HT1080 (cell line): ENCODE data around the gene SERHL2. TPM values are rescaled to one million over a fixed set of nuclear protein-coding genes. Genes with fewer than 3 reads are reported as not detected.
"Not testable (repeated sequence)": the region's sequence is repeated elsewhere in the genome, so short reads cannot be mapped to it uniquely, and the experiment has no call there.

ENCODE experiments used
- DNase-seq: peaks from one replicate; pipeline ENCODE4 v3.0.0-alpha.2; 2015; ENCODE audit warnings: low read depth
- polyA plus RNA-seq, 2 experiments: library from polyadenylated mRNA; depleted of rRNA; stranded (reverse); fragments of >200 nt; gene quantifications; 2 replicates each; pipeline ENCODE4 v1.2.3, GENCODE V29; 2015
- total RNA-seq: library from RNA; depleted of rRNA; stranded (reverse); fragments of >200 nt; shearing (Covaris generic); gene quantifications from 2 replicates; pipeline ENCODE4 v1.2.3, GENCODE V29; 2014; rRNA removed

The SERHL2 gene
- total RNA-seq, result 0.63 TPM in 1 of 2 replicates, not detected in the other
- 1.4 and 2.2 TPM in 2 replicates for polyA plus RNA-seq (2015; cell fraction: cytosol; rRNA removed)
- 2.6 and 3.1 TPM in 2 replicates for polyA plus RNA-seq (2015; cell fraction: nucleus; rRNA removed)

DNA sequence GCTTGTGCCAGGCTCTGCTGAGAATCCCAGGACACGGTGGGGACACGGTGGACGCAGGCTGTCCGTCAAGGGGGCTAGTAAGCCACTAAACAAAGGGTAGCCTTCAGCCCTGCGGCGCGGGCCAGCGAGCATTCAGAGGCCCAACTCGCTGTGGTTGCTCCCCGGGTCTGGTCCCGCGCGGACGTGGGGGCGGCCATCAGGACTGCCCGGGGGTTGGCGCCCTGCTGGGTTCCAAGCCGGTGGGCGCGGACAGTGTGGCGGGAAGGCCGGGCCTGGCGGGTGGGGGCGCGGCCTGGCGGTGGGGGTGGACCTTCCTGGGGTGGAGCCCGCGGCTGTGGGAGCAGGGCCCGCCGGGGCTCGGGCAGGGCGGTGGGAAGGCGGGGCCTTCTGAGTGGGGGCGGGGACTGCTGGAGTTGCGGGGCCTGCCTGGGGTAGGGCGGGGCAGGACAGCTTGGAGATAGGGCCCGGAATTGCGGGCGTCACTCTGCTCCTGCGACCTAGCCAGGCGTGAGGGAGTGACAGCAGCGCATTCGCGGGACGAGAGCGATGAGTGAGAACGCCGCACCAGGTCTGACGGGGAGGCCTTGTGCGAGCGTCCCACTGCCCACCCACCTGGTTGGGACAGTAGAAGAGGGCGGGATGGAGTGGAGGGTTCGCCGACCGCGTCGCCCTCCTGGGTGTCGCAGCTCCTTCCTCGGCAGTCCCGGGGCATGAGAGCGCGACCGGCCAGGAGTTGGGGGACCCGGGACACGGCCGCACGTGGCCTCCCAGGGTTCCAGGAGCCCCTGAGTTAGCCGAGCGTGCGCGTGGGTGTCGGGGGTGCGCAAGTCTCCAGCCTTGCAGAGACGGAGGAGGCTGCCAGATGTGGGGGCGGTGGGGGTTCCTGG is at the start of gene SERHL2:
Gene SERHL2 (plus strand): TSS at position 482 of the 887 bp plus-strand sequence. CDS start 65 bp downstream, at position 547.
- DNase-seq, result no peak

DNA sequence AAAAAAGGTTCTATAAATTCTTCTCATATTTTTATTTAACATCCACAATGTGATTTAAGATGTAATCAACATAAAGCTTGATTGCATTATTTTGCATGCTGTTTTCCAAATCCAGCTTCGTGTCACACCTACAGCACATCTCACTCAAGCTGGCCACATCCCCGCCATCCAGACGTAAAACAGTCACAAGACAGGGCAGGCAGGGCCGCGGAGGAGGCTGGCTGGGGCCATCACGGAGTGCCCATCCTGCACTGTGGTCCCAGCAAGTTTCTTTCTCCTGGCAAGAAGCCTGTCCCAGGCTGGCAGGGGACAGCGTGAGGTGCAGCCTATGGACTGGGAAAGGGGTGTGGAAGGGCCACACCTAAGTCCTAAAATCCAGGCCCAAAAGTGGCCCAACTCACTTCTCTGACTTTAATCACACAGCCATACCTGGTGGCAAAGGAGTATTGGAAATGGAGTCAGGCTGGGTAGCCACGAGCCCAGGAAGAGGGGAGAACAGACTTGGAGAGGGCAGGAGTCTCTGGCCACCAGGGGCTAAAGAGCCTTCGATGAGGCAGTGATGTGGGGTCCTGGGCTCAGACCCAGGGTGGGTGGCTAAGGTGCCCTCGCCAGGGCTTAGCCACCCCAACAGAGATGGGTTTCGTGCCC is 45.3 kb upstream of the SERHL2 start:
- not testable (repeated sequence) for DNase-seq

GRCh38 chr22:42508975-42509364 is 44.8 kb upstream of the SERHL2 start:
- DNase-seq, result not testable (repeated sequence)

GRCh38 chr22:42509548-42509947 is 44.2 kb upstream of the SERHL2 start:
- no peak for DNase-seq

- no peak for DNase-seq
Observed at GRCh38 chr22:42511401-42511891, 42.3 kb upstream of the SERHL2 start.

- DNase-seq, result not testable (repeated sequence)
Observed at GRCh38 chr22:42512273-42512990, 41.3 kb upstream of the SERHL2 start.

DNA sequence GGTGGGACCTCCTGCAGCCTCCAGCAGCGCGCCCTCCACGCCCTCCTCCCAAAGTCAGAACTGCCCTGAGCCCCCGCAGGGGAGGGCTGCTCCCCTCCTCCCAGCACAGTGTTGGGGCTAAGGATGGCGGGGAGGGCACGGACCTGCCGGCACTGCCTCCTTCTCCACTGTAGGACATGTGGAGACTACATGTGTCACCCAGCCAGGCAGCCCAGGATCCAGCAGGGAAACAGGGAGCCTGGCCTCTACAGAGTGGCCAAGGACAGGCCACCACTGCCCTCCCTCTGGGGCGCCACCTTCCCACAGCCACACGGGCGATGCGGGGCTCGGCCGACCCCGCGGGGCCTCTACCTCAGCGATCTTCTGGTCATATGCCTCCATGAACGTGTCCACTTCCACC is 39.4 kb upstream of the SERHL2 start:
- DNase-seq, result not testable (repeated sequence)

GRCh38 chr22:42515304-42515703 is 38.5 kb upstream of the SERHL2 start:
- not testable (repeated sequence) for DNase-seq

DNA sequence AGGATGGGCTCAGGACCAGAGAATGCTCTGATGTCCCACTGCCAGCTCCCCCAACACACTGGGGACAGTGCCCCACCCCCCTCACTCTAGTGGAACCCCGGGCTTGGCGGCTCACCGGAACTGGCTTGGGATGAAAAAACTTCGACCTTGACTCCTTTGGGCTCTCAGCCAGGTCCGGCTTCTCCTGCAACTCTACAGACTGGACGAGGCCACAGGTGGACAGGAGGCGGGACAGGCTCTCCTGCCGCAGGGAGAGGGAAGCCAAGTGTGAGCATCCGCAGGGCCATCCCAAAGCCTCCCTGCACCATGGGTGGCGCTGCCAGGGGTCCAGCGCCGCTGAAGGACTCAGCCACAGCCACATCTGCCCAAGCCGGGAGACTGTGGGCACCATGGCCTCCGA is 37.9 kb upstream of the SERHL2 start:
- DNase-seq, result no peak

- DNase-seq, result not testable (repeated sequence)
Observed at GRCh38 chr22:42517103-42517502, 36.7 kb upstream of the SERHL2 start.

GRCh38 chr22:42518638-42519524 is 34.9 kb upstream of the SERHL2 start:
- not testable (repeated sequence) for DNase-seq

- DNase-seq, result peak; percentile 48
Observed at GRCh38 chr22:42519525-42520401, 34.0 kb upstream of the SERHL2 start, which contains the start of gene RRP7A. TSS of gene RRP7A (minus strand) at chr22:42519796. CDS start at chr22:42519786, 10 bp downstream.

DNA sequence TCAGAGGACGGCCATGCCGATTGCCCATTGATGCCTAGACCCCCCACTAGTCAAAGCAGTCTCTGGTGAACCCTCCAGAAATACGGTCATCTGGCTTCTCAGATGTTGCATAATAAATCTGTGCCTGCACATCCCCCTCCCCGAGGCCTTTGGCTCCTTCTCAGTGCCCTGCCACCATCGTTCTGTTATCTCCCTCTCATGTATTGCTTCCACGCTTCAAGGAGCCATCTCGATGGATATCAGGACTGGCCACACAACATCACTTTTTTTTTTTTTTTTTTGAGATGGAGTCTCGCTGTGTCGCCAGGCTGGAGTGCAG is 32.6 kb upstream of the SERHL2 start:
- no peak for DNase-seq

- no peak for DNase-seq
Observed at GRCh38 chr22:42522546-42522945, 31.2 kb upstream of the SERHL2 start.

- DNase-seq, result no peak
Observed at GRCh38 chr22:42528591-42529307, 25.0 kb upstream of the SERHL2 start.

GRCh38 chr22:42529435-42529834 is 24.3 kb upstream of the SERHL2 start:
- DNase-seq, result not testable (repeated sequence)

DNA sequence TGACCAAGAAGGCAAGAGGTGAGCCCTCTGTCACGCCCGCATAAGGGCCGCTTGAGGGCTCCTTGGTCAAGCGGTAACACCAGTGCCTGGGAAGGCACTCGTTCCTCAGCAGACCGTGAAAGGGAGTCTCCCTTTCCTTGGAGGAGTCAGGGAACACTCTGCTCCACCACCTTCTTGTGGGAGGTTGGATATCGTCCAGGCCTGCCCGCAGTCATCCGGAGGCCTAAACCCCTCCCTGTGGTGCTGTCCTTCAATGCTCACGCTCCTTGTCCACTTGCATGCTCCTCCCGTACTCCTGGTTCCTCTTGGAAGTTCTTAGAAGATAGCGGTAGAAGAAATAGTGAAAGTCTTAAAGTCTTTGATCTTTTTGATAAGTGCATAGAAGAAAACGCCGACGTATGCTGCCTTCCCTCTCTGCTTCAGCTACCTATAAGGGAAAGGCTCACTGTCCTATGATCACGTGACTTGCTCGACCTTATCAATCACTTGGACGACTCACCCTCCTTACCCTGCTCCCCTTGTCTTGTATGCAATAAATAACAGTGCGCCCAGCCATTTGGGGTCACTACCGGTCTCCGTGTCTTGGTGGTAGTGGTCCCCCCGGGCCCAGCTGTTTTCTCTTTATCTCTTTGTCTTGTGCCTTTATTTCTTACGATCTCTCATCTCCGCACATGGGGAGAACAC is 22.2 kb upstream of the SERHL2 start:
- DNase-seq, result not testable (repeated sequence)

GRCh38 chr22:42533638-42533977 is 20.1 kb upstream of the SERHL2 start:
- no peak for DNase-seq
